Hematopoietic multipotent progenitor cell treated with erythropoietin and hydrocortisone succinate and interleukin-3 and kit ligand, for 6 days (in vitro differentiated cells): ENCODE results near the gene CNTNAP2.
A peak's percentile ranks its signal among the peaks of the same experiment; 100 is the strongest.

Experiments
- DNase-seq: peaks from one replicate; pipeline ENCODE4 v3.0.0-alpha.2; 2015

Gene CNTNAP2

GRCh38 chr7:148135116-148135515 lies 2018.5 kb downstream of the CNTNAP2 start:
- no peak for DNase-seq

GRCh38 chr7:148135997-148136396 lies 2019.4 kb downstream of the CNTNAP2 start:
- no peak for DNase-seq

DNA sequence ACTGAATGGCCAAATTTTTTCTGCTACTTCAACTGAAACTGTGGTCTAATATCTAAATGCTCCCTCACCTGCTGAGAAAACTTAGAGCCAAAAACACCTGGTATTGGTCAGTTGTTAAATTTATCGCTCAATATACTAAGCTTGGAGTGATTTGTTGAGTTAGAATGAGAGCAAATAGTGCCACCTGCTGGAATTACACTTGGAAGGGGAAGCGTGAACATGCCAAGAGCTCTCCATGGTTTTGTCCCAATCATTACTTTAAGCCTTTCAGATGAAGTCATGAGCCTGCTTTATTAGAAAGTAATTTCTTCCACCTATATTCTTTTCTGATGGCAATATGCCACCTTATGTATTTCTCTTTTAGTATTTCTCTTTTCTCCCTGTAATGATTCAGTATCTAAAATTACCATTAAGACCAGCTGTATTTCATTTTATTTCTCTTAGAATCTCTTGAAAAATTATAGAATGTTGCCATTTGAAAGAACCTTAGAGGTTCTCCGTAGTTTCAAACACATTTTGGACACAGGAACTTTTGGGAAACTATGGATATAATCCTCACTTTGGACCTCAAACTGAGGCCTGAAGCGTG lies 2026.2 kb downstream of the CNTNAP2 start:
- DNase-seq, result peak; percentile 67

DNA sequence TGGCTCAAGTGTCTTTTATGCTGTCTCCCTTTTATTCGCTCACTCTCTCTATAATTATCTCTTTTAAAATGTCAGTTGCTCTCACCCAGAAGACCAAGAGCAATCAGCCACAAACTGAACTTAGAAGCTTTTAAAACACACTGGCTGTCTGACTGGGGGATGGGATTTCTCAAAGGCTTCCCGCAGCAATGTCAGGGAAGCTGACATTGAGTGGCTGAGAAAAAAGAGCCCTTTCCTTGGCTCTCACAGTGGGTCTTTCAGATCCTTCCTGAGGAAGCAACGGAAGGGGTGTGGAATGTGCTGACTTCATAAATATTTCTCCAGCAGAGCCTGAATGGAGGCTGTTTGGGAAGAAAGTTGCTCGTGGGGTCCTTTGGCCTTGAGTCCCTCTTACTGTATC lies 2028.2 kb downstream of the CNTNAP2 start:
- no peak for DNase-seq

GRCh38 chr7:148146346-148146745 lies 2029.7 kb downstream of the CNTNAP2 start:
- no peak for DNase-seq

DNA sequence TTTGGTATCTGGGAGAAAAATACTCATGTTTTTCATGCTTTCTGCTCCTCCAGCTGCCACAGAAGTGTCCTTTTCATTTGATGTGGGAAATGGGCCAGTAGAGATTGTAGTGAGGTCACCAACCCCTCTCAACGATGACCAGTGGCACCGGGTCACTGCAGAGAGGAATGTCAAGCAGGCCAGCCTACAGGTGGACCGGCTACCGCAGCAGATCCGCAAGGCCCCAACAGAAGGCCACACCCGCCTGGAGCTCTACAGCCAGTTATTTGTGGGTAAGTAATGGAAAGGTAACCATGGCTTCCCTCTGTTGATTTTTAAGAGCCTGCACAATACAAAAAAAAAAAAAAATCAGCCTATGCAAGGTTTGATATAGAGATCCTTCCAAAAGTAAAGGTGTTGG lies 2030.8 kb downstream of the CNTNAP2 start:
- no peak for DNase-seq

DNA sequence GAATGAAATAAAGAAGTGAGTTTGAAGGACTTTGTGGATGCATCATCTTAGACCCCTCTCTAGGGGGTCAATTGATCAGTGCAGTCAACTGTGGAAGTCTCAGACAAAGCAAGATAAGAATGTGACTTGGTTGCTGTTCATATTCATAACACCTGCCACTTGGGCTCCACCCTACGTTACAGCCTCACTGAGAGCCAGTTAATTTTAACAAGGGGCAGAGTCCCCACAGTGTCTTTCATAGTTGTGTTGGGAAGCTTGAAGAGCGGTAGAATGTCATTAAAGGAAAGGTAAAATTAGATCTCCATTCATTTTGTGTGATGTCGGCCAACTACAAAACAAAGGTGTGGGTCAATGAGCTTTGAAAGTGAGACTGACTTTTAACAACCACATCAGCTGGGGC lies 2031.9 kb downstream of the CNTNAP2 start:
- DNase-seq, result no peak

DNA sequence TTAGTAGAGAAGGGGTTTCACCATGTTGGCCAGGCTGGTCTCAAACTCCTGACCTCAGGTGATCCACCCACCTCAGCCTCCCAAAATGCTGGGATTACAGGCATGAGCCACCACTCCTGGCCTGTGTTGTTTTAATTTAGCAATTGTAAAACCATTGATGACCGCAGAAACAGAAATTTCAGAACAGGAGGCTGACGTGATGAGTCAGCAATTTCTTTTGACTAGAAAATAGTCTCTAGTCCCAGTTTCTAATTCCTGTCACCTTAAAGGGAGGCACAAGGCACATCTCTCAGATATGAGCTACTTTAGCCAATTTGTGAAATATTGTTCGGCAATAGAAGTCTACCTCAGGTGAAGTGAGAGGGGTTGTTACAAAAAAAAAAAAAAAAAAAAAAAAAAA lies 2033.1 kb downstream of the CNTNAP2 start:
- DNase-seq, result no peak

DNA sequence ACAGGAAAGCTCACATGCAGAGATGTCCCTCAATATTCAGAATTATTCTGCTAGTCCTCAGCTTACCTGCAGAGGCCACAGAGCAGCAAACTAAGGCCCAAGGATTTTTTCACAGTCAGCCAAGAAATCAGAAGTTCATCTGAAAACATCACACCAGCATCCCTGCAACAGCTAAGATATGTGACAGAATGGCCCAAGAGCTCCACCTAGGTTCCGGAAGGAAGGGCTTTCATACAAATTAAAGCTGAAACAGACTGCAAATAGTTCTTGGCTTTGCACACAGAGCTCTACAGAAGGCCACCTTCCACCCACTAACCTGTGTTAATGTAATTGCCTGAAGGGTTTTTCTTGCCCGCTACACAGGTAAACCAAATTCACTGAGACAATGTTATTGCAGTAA lies 2035.2 kb downstream of the CNTNAP2 start:
- DNase-seq, result no peak

DNA sequence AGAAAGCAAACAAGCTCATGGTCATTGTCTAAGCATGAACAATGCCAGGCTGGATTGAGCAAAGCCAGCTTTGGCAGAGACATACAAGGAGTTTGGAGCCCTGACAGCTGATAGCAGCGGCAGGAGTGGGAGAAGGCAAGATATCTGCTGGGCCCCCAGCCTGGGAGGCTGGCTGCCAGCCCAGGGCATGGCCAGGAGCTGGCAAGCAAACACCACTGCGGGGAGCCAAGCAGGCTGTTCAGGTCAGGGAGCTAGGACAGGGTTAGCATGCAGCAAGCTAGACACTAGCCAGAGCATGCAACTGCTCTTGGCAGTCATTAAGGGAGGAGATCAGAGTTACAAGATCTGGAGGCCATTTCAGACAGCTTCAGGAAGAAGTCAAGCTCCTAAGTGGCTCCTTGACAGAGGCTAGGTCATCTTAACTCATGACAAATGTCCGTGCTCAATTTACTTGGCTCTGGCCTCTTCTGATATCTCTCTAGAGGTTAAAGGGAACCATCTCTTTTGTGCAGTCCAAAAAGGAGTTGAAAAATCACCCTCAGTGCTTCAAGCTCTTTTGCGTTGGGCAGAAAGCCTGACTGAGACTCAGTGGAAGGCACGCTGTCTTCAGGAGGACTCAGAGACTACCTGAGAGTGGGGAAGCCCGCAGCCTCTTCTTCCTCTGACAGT lies 2037.1 kb downstream of the CNTNAP2 start:
- no peak for DNase-seq

DNA sequence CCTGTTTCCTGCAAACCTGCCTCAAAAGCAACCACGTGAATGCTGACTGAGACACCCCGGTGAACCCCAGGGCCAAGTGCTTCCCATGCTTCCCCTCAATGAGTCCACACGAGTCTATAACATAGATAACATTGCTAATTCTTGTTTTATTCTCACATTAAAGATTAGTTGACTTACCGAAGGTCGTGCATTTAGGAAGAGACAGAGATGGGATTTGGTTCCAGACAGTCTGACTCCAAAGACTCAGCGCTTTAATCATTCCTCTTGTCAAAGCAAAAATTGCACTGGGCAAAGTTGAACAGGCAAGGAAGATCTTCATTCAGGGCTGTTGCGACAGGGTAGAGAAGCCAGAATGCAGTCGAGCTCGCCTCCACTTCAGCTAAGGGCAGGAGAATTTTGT lies 2038.4 kb downstream of the CNTNAP2 start:
- DNase-seq, result no peak

DNA sequence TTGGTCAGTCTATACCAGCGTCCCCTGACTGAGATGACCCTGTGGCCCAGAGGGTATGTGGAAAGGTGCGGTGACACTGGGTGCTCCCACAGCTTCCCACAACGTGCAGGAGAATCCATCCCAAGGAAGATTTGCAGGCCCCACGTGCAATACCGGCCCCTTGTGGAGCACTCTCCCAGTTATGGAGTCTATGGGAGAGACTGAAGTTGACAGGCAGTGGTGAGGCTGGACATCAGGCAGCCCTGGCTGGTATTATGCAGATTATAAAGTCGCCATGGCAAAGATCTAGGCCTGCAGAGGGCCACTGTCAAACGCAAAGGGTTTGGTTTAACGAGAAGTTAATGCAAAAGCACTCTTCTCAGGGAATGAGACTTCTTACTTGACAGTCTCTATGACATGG lies 2039.2 kb downstream of the CNTNAP2 start:
- DNase-seq, result no peak

DNA sequence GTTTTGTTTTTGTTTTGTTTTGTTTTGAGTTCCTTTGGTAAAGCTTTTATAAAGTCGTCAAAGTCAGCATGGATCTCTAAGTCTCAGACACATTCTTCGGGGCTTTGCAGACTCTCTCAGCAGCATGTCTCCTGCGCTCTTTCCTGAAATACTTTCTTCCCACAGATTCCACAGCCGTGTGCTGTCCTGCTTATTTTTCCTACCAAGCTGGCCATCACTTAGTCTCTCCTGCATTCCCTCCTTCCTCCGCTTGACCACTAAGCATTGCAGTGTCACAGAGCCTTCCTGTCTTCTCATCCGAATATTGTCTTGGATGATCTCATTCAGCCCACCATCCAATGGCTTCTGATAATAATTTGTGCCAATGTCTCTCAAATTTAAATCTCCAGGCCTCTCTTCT lies 2039.6 kb downstream of the CNTNAP2 start:
- DNase-seq, result no peak

DNA sequence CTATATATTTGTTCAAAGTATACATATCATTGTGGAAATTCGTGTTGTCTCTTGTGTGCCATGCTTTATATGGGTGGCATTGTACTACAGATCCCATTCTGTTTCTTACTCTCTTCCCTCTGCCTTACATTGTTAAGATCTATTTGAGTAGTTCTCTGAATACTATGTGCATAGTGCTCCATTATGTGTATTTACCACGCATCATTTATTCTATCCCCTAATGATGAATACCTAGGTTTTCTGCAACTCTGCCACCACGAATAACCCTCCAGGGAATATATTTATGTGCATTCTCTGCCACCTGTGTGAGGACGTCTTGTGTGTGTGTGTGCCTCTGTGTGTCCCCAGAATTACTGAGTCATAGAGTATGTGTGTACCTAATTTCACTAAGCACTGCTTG lies 2042.7 kb downstream of the CNTNAP2 start:
- no peak for DNase-seq

DNA sequence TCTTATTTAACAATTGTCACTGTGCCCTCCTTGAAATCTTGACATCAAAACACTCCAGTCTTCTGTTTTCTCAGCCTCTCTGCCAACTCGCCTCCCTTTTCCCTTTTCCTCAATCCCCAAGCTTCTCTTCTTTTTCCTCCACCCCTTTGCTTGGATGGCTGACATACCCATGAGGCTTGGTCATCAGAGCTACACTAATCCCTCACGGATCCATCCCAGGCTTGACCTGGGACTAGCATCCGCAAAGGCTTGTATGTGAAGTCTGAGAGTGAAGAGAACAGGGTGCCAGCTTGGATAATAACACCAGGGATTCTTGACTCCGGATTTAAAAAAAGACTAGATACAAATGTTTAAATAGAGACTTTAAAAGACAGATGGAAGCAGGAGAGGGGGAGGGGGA lies 2045.2 kb downstream of the CNTNAP2 start:
- DNase-seq, result no peak

DNA sequence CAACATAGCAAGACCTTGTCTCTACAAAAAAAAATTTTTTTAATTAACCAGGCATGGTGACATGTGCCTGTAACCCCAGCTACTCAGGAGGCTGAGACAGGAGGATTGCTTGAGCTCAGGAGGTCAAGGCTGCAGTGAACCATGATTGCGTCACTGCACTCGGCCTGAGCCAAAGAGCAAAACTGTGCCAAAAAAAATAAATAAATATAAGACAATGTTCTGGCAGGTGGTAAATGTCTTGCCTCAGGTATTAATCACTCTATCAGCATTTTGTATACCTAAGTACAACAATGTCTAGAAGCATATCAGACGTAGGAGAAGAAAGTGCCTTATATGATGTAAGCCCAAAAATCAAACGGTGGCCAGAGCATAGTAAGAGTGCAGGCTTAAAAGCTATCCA lies 2046.2 kb downstream of the CNTNAP2 start:
- DNase-seq, result no peak

- DNase-seq, result no peak
Observed at GRCh38 chr7:148163246-148163645, 2046.6 kb downstream of the CNTNAP2 start.

DNA sequence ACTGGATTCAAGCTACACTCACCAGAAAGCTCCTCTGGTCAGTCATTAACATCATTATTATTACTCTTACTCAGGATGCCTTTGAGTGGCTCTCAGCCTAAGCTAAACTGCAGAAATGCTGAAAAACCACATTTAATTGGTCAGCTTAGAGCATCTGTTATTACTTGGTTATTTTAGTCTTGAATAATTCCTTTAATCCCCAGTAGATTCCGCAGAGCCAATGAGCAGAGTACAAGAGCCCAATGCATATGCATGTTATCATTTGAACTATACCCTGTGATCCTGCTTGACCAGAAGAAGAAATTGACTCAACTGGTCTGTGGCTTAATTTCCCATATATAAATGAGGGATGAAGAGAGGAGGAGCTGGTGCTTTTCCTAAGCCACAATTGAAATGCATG lies 2056.3 kb downstream of the CNTNAP2 start:
- DNase-seq, result no peak

GRCh38 chr7:148173369-148173768 lies 2056.8 kb downstream of the CNTNAP2 start:
- no peak for DNase-seq

- no peak for DNase-seq
Observed at GRCh38 chr7:148174376-148174775, 2057.8 kb downstream of the CNTNAP2 start.

GRCh38 chr7:148175512-148175911 lies 2058.9 kb downstream of the CNTNAP2 start:
- no peak for DNase-seq

GRCh38 chr7:148177972-148178371 lies 2061.4 kb downstream of the CNTNAP2 start:
- DNase-seq, result no peak

DNA sequence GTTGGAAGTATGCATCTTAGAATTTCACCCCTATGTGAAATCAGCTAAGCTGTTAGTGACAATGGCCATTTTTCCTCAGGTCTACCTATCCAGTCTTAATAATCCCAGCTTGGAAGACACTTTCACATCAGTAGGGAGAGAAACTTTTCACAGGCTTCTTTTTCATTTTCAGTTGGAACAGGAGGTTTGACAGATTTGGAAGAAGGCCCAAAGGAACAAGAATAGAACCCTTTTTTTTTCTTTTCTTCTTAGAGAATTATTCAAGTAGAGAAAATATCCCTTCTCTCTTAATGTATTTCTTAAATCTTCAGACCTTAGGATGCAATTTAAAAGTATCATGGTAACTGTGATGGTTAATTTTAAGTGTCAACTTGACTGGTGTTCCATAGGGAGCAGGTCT lies 2063.5 kb downstream of the CNTNAP2 start:
- no peak for DNase-seq

DNA sequence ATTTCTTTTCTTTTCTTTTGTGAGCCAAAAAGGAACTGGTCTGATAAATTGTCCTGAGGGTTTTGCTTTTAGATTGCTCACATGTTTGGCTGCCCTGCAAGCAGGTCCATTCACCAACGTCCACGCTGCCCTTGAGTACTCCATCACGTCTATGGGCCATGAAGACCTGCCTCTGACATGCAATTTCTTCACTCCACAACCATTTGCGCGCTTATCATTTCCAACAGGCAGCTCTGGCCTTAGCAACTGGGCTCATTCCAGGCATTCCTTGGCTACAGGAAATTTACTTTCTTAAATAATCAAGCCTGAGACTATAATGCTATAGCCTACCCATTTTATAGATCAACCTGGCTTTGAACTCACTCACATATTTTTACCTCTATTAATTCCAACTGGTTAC lies 2065.7 kb downstream of the CNTNAP2 start:
- no peak for DNase-seq

GRCh38 chr7:148185041-148185440 lies 2068.4 kb downstream of the CNTNAP2 start:
- DNase-seq, result no peak
